PC-3 (cell line): Measurements from ENCODE around the gene MYH6.

Experiments used
- CTCF ChIP-seq: fragments of 300-600 bp; sonication (generic); conservative IDR thresholded peaks from 2 replicates; pipeline ENCODE4 v1.5.1; 2017; ENCODE audit warnings: antibody characterized with exemption, low read depth, mild to moderate bottlenecking, low read length
- EZH2 ChIP-seq: fragments of 300-600 bp; sonication (generic); IDR thresholded peaks from one replicate; pipeline ENCODE4 v1.6.1; 2017; ENCODE audit warnings: antibody characterized with exemption, mild to moderate bottlenecking, low read length; ENCODE audit not compliant: unreplicated experiment

GRCh38 chr14:23450379-23450778, 42.3 kb upstream of the MYH6 start:
- TF ChIP-seq CTCF (no peak), EZH2 (no peak)
